CD4-positive, alpha-beta T cell treated with Interleukin-10 for 1 hour (primary cell): ENCODE measurements around the gene CDR2L.
"Not testable (repeated sequence)": the region's sequence is repeated elsewhere in the genome, so short reads cannot be mapped to it uniquely, and the experiment has no call there.

Experiments used
- DNase-seq: peaks from one replicate; pipeline ENCODE4 v3.0.0-alpha.2; 2020

CDR2L gene

DNA sequence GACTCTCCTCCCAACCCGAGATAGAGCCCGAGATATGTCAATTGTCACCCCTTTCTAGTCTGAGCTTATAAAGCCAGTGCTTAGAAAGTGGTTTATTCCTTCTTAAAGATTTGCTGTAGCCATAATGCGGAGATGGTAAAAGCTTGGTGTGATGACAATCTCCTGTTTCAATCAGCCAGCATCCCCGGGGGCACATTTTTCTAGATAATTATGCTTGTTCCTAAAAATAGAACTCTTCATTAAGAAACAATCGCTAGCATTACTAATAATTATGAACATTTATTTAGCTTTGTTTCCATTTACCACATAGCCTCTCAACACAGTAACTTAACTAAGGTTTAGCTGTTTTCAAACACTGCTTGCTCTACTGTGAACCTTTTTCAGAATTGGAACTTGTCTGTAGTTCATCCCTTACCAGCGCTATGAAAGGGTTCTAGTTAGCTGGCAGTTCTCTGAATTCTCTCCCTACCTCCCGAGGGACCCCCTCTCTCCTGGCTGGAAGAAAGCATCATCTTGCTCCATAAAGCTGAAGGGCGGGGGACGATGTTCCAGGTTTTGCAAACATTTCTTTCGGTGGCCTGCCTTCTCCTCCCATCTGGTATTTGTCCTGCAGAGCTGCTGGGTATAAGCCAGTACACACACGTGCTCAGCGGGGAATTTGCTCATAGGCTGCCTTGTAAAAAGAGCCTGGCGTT is 24.1 kb downstream of the CDR2L start:
- DNase-seq: no peak

GRCh38 chr17:75012096-75012345 is 24.6 kb downstream of the CDR2L start:
- no peak for DNase-seq

DNA sequence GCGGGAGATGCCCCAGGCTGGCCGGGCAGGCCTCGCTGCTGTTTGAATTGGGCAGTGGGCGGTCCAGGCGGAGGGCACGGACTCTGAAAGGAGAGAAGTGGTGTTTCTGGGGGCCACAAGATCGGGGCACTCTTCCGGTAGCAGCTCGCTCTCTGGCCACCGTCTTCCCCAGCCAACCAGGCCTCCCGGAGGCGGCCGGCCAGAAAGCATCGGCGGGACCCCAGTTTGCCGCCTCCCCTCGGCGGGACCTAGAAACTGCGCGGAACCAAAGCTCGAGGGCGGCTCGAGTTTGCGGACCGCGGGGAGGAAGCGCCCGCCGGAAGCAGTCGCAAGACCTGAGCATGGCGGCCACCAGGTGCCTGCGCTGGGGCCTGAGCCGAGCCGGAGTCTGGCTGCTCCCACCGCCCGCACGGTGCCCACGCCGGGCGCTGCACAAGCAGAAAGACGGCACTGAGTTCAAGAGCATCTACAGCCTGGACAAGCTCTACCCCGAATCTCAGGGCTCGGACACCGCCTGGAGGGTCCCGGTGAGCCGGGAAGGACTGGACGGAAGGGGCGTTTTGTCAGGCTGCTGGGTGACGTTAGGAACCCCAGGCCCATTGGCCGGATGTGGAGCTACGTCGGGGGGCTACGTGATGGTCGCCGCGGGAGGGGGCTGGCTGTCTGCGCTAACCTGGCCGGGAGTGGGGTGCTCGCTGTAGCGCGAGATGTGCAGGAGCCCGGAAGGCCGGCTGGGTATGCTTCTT is 25.1 kb downstream of the CDR2L start, which contains the start of gene MRPL58:
MRPL58 (plus strand) TSS at position 325 of the 746 bp plus-strand sequence; CDS start at position 342, 17 bp downstream.
- DNase-seq: peak; percentile 86

- no peak for DNase-seq
Observed at GRCh38 chr17:75013092-75013559, 25.7 kb downstream of the CDR2L start.

GRCh38 chr17:75019146-75019545 is 31.7 kb downstream of the CDR2L start:
- DNase-seq: no peak

DNA sequence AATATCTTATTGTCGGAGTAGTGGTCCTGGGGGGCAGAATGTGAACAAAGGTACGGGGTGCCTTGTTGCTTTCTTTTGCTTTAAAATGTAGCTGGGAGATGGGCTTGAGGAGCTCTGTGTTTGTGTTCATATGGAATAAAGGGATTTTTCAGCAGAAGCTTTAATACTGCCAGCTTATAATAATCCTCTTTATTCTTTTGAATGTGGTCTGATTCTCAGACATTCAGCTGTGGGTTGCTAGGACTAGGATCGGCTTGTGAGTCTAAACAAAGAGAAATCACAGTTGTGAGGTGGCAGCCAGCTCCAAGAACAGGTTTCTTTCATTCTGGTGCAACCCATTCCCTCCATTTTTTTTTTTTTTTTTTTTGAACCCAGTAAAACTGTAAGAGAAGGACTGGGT is 32.3 kb downstream of the CDR2L start:
- no peak for DNase-seq

GRCh38 chr17:75020331-75021110 is 33.1 kb downstream of the CDR2L start:
- DNase-seq: no peak

DNA sequence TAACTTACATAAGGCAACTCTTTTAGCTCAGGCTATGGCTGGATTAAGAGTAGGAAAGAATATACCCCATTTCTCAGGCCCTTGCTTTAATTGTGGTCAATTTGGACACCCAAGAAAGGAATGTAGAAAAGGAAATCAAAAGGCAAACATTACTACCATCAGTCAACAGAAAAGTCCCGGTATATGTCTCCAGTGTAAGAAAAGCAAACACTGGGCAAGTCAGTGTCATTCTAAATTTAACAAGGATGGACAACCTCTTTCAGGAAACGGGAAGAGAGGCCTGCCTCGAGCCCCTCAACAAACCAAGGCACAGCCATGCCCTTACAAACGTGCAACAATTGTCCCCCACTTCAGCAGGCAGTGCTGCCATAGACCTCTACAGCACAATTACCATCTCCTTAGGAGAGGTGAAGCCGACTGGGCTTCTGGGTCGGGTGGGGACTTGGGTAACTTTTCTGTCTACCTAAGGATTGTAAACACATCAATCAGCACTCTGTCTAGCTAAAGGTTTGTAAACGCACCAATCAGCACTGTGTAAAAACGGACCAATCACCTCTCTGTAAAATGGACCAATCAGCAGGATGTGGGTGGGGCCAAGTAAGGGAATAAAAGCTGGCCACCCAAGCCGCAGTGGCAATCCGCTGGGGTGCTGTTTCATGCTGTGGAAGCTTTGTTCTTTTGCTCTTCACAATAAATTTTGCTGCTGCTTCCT is 37.4 kb downstream of the CDR2L start:
- peak; percentile 50 for DNase-seq

GRCh38 chr17:75025398-75025734 is 37.9 kb downstream of the CDR2L start:
- DNase-seq: not testable (repeated sequence)

DNA sequence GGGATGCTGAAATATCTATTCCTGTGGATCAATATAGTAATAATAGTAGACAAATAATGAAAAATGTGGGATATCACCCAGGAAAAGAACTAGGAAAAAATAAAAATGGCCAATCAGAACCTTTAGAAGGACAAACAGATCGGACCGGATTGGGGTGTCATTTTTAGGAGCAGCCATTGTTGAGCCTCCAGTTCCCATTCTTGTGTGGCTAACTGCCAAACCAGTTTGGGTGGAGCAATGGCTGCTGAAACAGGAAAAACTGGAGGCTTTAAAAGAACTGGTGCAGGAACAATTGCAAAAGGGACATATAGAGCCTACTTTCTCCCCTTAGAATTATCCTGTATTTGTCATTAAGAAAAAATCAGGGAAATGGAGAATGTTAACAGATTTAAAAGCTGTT is 39.2 kb downstream of the CDR2L start:
- DNase-seq: not testable (repeated sequence)

DNA sequence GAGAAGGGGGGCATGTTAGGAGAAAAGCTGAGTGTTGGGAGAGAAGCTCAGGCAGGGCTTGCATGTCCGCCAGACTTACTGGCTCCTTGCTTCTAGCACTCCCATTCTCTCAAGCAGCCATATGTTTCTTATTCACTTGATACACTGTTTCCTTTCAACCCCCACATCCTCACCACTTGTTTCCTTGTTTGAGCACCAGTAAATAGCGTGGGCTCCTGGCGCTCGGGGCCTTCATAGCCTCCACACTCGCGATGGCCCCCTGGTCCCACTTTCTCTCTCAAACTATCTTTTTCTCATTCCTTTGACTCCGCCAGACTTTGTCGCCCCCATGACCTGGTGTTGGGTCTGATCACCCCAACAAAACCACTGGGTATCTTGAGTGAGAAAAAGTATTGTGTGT is 42.7 kb downstream of the CDR2L start:
- DNase-seq: no peak

GRCh38 chr17:75031972-75032719 is 44.7 kb downstream of the CDR2L start:
- DNase-seq: peak; percentile 74

GRCh38 chr17:75032720-75033280 is 45.4 kb downstream of the CDR2L start:
- DNase-seq: peak; percentile 35

GRCh38 chr17:75033346-75034235 is 46.2 kb downstream of the CDR2L start:
- DNase-seq: peak; percentile 91

GRCh38 chr17:75034236-75034908 is 46.9 kb downstream of the CDR2L start:
- peak; percentile 88 for DNase-seq

GRCh38 chr17:75036643-75037268 is 49.3 kb downstream of the CDR2L start:
- DNase-seq: peak; percentile 95

DNA sequence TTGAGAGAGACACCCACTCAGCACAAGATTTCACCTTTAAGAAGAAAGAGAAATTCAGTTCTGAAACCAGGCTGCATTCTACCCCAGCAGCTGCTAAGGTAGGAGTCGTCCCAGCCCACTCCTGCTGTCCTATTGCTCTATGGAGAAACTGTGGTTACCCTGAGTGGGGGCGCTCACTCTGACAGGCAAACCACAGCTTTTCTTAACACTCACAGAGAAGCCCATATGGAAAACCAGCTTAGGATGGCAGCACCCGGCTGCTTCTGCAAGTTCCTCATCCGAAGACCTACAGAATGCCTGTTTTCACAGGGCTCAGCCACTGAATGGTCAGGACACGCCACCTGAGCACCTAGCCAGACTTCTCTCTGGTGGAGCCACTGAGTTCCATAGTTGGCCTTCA is 51.8 kb downstream of the CDR2L start:
- no peak for DNase-seq

DNA sequence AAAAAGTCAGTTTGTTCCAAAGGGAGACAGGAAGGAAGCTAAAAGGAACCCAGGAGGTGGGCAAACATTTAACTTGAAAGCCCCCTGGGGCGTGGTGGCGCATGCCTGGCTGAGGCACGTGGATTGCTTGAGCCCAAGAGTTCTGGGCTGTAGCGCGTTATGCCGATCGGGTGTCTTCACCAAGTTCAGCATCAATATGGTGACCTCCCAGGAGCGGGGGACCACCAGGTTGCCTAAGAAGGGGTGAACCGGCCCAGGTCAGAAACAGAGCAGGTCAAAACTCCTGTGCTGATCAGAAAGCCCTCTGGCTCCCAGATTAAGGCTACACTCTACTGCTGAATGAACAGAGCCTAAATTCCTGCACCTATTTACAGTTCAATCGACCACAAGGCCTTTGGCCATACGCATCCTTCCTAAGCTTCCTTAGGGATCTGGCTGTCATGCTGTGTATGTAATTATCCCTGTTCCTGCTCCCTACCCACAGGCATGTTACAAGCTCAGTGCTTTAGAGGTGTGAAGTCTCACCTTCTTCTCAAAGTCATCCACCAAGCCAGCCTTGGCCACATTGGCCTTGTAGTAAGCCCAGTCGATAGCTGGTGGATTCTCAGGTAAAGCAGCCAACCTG is 54.3 kb downstream of the CDR2L start:
- no peak for DNase-seq

GRCh38 chr17:75043789-75044188 is 56.4 kb downstream of the CDR2L start:
- DNase-seq: not testable (repeated sequence)
